Loucy (cell line): ENCODE results near the gene SLC39A5.

Experiments
- EZH2phosphoT487 ChIP-seq: fragments of 200-600 bp; IDR thresholded peaks from 2 replicates; pipeline ENCODE4 v1.6.1; 2018; ENCODE audit warnings: antibody characterized with exemption, mild to moderate bottlenecking, moderate library complexity, borderline replicate concordance
- TF ChIP-seq, protein P1 (sequence below): fragments of 200-600 bp; sonication (generic); conservative IDR thresholded peaks from 2 replicates; pipeline ENCODE4 v1.5.1; 2014; ENCODE audit warnings: mild to moderate bottlenecking, antibody characterized with exemption, low read length

DNA sequence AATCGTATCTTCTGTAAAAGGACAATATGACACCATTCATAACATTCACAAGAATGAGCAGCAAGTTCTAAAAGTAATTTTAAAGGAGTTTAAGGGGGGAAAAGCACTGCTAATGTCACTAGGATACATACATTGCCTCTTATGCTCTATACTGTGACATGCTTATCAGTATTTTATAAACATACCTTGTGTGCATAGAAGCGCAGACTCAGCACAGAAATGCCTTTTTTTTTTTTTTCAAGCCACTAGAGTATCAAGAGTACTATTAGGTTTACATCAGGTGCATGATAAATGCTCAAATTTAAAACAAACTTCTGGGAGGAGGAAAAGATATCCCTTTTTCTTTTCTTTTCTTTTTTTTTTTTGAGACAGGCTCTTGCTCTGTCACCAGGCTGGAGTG is 27.0 kb upstream of the SLC39A5 start:
- TF ChIP-seq, protein P1, sequence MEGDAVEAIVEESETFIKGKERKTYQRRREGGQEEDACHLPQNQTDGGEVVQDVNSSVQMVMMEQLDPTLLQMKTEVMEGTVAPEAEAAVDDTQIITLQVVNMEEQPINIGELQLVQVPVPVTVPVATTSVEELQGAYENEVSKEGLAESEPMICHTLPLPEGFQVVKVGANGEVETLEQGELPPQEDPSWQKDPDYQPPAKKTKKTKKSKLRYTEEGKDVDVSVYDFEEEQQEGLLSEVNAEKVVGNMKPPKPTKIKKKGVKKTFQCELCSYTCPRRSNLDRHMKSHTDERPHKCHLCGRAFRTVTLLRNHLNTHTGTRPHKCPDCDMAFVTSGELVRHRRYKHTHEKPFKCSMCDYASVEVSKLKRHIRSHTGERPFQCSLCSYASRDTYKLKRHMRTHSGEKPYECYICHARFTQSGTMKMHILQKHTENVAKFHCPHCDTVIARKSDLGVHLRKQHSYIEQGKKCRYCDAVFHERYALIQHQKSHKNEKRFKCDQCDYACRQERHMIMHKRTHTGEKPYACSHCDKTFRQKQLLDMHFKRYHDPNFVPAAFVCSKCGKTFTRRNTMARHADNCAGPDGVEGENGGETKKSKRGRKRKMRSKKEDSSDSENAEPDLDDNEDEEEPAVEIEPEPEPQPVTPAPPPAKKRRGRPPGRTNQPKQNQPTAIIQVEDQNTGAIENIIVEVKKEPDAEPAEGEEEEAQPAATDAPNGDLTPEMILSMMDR, result no peak
- no peak for TF ChIP-seq EZH2phosphoT487
